Measurements from ENCODE around the gene PDE10A. TPM values are rescaled to one million over a fixed set of nuclear protein-coding genes. Genes with fewer than 3 reads are reported as not detected.
"Not testable (repeated sequence)": the region's sequence is repeated elsewhere in the genome, so short reads cannot be mapped to it uniquely, and the experiment has no call there.

The PDE10A gene
- polyA plus RNA-seq, 3 donors = not detected

DNA sequence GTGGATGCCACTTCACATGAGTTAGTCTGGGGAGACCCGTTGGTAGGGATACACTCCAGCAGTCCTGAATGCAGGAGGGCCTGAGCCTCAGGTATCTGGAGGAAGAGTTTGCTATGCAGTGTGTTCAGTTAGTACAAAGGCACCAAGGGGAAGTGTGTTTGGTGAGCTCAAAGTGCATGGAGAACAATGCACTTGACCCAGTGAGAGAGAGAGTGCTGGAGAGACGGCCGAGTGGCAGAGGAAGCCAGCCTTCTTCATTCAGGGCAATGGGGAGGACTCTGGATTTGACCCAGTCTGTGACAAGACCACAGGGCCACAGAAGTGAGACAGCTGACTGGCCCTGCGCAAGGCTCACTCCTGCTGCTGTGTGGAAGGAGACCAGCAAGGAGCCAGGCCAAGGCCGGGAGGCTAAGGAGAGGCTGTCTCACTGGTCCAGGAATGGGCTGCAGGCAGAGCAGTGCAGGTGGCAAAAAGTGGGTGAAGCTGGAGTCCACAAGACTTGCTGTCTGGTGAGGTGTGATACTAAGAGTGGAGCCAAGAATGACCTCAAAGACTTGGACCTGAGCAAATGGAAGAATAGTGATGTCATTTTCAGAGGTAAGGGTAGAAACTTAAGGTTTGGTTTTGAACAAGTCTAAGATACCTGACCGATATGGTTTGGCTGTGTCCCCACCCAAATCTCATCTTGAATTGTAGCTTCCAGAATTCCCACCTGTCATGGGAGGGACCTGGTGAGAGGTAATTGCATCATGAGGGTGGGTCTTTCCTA, 38.0 kb downstream of the PDE10A start:
- Histone ChIP-seq H3K9ac (ENCODE audit: insufficient read depth, low read length, poor library complexity, severe bottlenecking) (no peak overlapping the region), H3K27ac (ENCODE audit: low read depth in 1 of 2, low read length in 2 of 2) (no peak overlapping the region), H3K9me3 (replicated peaks in 1 of 2; ENCODE audit: control insufficient read depth in 1 of 2, insufficient read depth in 1 of 2, low read length in 2 of 2) (peaks cover 4 to 8% of the 10 kb centered on the region in 2 donors), H3K36me3 (replicated peaks in 1 of 2; ENCODE audit: control insufficient read depth in 1 of 2, insufficient read depth in 2 of 2, low read length in 2 of 2) (no peaks in the 10 kb centered on the region), H3K4me3 (replicated peaks in 1 of 3; ENCODE audit: low read depth in 2 of 3, low read length in 3 of 3) (no peak overlapping the region), H3K4me2 (replicated peaks; ENCODE audit: extremely low read depth, low read length, poor library complexity, severe bottlenecking) (no peak overlapping the region), H4K20me1 (ENCODE audit: insufficient read depth, low read length) (no peaks in the 10 kb centered on the region), H2AFZ (ENCODE audit: insufficient read depth, low read depth, low read length, poor library complexity, severe bottlenecking) (no peak overlapping the region), H3K4me1 (ENCODE audit: control insufficient read depth in 1 of 2, insufficient read depth in 2 of 2, low read length in 2 of 2) (no peaks in the 10 kb centered on the region), H3K27me3 (ENCODE audit: control insufficient read depth in 2 of 2, insufficient read depth in 2 of 2, low read length in 2 of 2) (no peaks in the 10 kb centered on the region), H3K79me2 (ENCODE audit: insufficient read depth, low read length) (no peaks in the 10 kb centered on the region)
- Mint-ChIP-seq H3K27ac (no peak overlapping the region), H3K9me3 (peaks cover 4 to 9% (median 5%) of the 10 kb centered on the region in 7 donors), H3K4me3 (no peak overlapping the region), H3K27me3 (ENCODE audit: low read depth in 3 of 3) (peaks cover 0 to 2% (median 0%) of the 10 kb centered on the region in 3 donors), H3K36me3 (no peaks in the 10 kb centered on the region), H3K4me1 (no peaks in the 10 kb centered on the region)
- intact Hi-C loops (cut with micrococcal nuclease) = no loop called here
- TF ChIP-seq, protein P1, sequence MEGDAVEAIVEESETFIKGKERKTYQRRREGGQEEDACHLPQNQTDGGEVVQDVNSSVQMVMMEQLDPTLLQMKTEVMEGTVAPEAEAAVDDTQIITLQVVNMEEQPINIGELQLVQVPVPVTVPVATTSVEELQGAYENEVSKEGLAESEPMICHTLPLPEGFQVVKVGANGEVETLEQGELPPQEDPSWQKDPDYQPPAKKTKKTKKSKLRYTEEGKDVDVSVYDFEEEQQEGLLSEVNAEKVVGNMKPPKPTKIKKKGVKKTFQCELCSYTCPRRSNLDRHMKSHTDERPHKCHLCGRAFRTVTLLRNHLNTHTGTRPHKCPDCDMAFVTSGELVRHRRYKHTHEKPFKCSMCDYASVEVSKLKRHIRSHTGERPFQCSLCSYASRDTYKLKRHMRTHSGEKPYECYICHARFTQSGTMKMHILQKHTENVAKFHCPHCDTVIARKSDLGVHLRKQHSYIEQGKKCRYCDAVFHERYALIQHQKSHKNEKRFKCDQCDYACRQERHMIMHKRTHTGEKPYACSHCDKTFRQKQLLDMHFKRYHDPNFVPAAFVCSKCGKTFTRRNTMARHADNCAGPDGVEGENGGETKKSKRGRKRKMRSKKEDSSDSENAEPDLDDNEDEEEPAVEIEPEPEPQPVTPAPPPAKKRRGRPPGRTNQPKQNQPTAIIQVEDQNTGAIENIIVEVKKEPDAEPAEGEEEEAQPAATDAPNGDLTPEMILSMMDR (IDR thresholded peaks at IDR 0.05) = no peak
- no peak for DNase-seq
- 90% methylated on average over 5 of the region's 6 CpGs for WGBS (ENCODE audit: insufficient coverage)

DNA sequence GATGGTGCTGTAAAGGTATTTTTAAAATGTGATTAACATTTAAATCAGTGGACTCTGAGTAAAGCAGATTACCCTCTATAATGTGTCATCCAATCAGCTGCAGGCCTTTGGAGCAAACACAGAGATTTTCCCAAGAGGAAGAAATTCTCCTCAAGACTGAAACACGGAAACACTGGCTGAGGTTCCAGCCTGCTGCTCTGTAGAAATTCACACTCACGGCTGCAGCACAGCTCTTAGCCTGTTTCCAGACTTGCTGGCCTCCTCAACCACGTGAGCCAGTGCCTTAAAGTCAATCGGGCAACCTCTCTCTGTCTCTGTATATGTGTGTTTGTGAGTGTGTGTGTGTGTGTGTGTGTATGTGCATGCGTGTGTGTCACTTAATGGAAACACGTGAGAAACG, 41.1 kb downstream of the PDE10A start:
- peaks cover 11 to 13% of the 10 kb centered on the region in 2 donors for H3K9me3 ChIP-seq (replicated peaks in 1 of 2; ENCODE audit: control insufficient read depth in 1 of 2, insufficient read depth in 1 of 2, low read length in 2 of 2)
- no peaks in the 10 kb centered on the region for H4K20me1 ChIP-seq (ENCODE audit: insufficient read depth, low read length)
- Mint-ChIP-seq H3K4me3 (no peak overlapping the region), H3K27ac (no peak overlapping the region), H3K27me3 (ENCODE audit: low read depth in 3 of 3) (peaks cover 0 to 2% (median 1%) of the 10 kb centered on the region in 3 donors), H3K9me3 (peaks cover 4 to 9% (median 8%) of the 10 kb centered on the region in 7 donors), H3K4me1 (no peaks in the 10 kb centered on the region), H3K36me3 (no peaks in the 10 kb centered on the region)
- TF ChIP-seq, protein P1 (IDR thresholded peaks at IDR 0.05) = no peak
- no peaks in the 10 kb centered on the region for H3K4me1 ChIP-seq (ENCODE audit: control insufficient read depth in 1 of 2, insufficient read depth in 2 of 2, low read length in 2 of 2)
- H3K27me3 ChIP-seq (ENCODE audit: control insufficient read depth in 2 of 2, insufficient read depth in 2 of 2, low read length in 2 of 2) = no peaks in the 10 kb centered on the region
- no peak overlapping the region for H3K27ac ChIP-seq (ENCODE audit: low read depth in 1 of 2, low read length in 2 of 2)
- intact Hi-C loops (cut with micrococcal nuclease) = no loop called here
- no peak overlapping the region for H3K4me2 ChIP-seq (replicated peaks; ENCODE audit: extremely low read depth, low read length, poor library complexity, severe bottlenecking)
- no peaks in the 10 kb centered on the region for H3K36me3 ChIP-seq (replicated peaks in 1 of 2; ENCODE audit: control insufficient read depth in 1 of 2, insufficient read depth in 2 of 2, low read length in 2 of 2)
- H3K9ac ChIP-seq (ENCODE audit: insufficient read depth, low read length, poor library complexity, severe bottlenecking) = no peak overlapping the region
- 92% methylated on average over 4 of the region's 7 CpGs for WGBS (ENCODE audit: insufficient coverage)
- no peak overlapping the region for H2AFZ ChIP-seq (ENCODE audit: insufficient read depth, low read depth, low read length, poor library complexity, severe bottlenecking)
- no peak overlapping the region for H3K4me3 ChIP-seq (replicated peaks in 1 of 3; ENCODE audit: low read depth in 2 of 3, low read length in 3 of 3)
- no peaks in the 10 kb centered on the region for H3K79me2 ChIP-seq (ENCODE audit: insufficient read depth, low read length)
- no peak for DNase-seq

DNA sequence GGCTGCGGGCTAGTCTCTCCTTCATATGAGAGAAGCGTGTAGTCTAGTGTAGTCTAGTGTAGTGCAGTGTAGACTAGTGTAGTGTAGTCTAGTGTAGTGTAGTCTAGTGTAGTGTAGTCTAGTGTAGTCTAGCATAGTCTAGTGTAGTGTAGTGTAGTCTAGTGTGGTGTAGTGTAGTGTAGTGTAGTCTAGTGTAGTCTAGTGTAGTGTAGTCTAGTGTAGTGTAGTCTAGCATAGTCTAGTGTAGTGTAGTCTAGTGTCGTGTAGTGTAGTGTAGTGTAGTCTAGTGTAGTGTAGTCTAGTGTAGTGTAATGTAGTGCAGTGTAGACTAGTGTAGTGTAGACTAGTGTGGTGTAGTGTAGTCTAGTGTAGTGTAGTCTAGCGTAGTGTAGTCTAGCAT, 44.1 kb downstream of the PDE10A start:
- H3K79me2 ChIP-seq (ENCODE audit: insufficient read depth, low read length); H3K4me3 ChIP-seq (replicated peaks in 1 of 3; ENCODE audit: low read depth in 2 of 3, low read length in 3 of 3); H3K27me3 Mint-ChIP-seq (ENCODE audit: low read depth in 3 of 3); DNase-seq; H3K9ac ChIP-seq (ENCODE audit: insufficient read depth, low read length, poor library complexity, severe bottlenecking); H3K36me3 ChIP-seq (replicated peaks in 1 of 2; ENCODE audit: control insufficient read depth in 1 of 2, insufficient read depth in 2 of 2, low read length in 2 of 2); H3K27ac Mint-ChIP-seq; intact Hi-C loops (cut with micrococcal nuclease); H3K27ac ChIP-seq (ENCODE audit: low read depth in 1 of 2, low read length in 2 of 2); H3K27me3 ChIP-seq (ENCODE audit: control insufficient read depth in 2 of 2, insufficient read depth in 2 of 2, low read length in 2 of 2); H3K4me2 ChIP-seq (replicated peaks; ENCODE audit: extremely low read depth, low read length, poor library complexity, severe bottlenecking); H3K36me3 Mint-ChIP-seq; H2AFZ ChIP-seq (ENCODE audit: insufficient read depth, low read depth, low read length, poor library complexity, severe bottlenecking); H3K9me3 Mint-ChIP-seq; H3K4me1 Mint-ChIP-seq; H3K4me3 Mint-ChIP-seq; H4K20me1 ChIP-seq (ENCODE audit: insufficient read depth, low read length); H3K4me1 ChIP-seq (ENCODE audit: control insufficient read depth in 1 of 2, insufficient read depth in 2 of 2, low read length in 2 of 2): not testable (repeated sequence)
- H3K9me3 ChIP-seq (replicated peaks in 1 of 2; ENCODE audit: control insufficient read depth in 1 of 2, insufficient read depth in 1 of 2, low read length in 2 of 2) = peaks cover 8 to 13% of the 10 kb centered on the region in 2 donors
- WGBS (ENCODE audit: insufficient coverage) = 100% methylated on average over 2 of the region's 4 CpGs

All from CD14-positive monocyte (primary cell).